GM21723 (cell line): ENCODE data around the gene UXS1.
"Not testable (repeated sequence)": the region's sequence is repeated elsewhere in the genome, so short reads cannot be mapped to it uniquely, and the experiment has no call there.

Source experiments
- ATAC-seq: cut with Tn5 transposase; IDR thresholded peaks from one replicate; pipeline ENCODE4 v1.9.1; 2021; ENCODE audit warnings: mild to moderate bottlenecking, moderate library complexity; ENCODE audit not compliant: unreplicated experiment

Gene UXS1

DNA sequence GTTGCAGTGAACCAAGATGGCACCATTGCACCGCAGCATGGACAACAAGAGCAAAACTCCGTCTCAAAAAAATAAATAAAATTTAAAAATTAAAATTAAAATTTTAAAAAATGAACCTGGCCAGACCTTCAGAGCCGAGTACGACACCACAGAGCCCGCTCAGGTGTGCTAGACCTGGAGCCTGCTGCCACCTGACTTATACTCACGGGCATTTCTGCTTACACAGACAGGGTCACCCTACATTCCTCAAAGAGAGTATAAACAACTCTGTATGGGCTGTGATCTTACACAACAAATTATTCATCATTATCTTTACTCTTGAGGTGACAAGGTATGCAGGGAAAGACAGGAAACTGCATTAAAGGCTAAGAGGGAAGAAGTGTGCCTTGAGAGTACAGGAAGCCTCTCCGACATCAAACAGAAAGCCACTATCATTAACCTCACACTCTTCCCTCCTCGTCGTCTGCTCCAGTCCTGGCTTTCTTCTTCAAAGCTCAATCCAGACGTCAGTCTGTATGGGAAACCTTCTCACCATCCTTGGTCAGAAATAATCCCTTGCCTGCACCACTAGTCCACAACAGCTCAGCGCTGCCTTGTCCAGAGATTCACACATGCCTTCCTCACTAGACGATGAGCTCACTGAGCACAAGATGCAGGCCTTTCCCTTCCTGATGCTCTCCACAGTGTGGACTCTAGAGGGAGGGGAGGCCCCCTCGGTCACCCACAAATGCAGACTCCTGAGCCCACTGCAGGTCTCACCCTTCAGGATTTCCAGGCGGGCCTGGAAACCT is 56.2 kb downstream of the UXS1 start:
- ATAC-seq: no peak

GRCh38 chr2:106131192-106131591 is 62.9 kb downstream of the UXS1 start:
- not testable (repeated sequence) for ATAC-seq

- ATAC-seq: no peak
Measured at GRCh38 chr2:106130251-106130998, 63.7 kb downstream of the UXS1 start.

GRCh38 chr2:106129592-106129991 is 64.5 kb downstream of the UXS1 start:
- no peak for ATAC-seq

GRCh38 chr2:106129150-106129549 is 65.0 kb downstream of the UXS1 start:
- ATAC-seq: no peak

DNA sequence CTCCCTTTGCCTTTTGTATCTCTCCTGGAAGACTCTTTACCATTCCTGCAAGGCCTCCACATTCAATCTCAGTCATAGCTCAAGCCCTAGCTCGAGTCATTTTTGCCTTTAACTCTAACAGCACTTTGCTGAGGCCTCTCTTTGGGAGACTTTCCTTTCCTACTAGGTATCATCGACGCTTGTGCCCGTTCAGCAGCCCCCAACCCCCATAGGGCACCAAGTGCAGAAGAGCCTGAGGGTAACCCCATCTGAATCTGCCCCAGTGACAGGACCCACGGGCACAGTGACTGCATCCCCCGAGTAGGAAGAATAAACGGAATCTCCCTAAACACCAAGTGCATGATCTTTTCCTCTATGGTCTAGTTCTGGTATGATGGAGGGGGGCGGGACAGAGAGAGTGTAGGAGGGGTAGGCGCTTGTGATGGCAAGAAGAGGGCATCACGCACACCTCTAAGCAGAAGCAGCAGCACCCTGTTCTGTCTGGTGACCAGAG is 66.3 kb downstream of the UXS1 start:
- no peak for ATAC-seq

DNA sequence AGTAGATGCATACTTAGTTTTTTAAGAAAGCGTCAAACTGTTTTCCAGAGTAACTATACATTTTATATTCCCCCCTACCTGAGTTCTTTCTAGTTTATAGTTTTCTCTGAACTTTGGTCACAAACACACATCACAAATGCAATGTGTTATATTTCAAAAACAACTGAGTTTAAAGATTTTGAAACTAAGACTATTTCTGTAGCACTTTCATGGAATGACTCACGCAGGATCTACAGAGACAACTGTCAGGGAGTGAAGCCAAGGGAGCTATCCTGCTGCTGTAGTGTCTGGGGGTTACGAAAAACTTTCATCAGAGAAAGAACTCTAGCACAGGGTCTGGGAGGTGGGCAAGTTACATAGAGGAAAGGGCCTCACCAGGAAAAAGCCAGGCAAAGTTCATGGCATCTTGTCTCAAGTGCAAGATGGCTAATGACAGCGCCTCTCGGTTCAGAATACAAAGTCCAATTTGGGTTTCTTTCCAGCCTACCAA is 66.8 kb downstream of the UXS1 start:
- ATAC-seq: no peak

DNA sequence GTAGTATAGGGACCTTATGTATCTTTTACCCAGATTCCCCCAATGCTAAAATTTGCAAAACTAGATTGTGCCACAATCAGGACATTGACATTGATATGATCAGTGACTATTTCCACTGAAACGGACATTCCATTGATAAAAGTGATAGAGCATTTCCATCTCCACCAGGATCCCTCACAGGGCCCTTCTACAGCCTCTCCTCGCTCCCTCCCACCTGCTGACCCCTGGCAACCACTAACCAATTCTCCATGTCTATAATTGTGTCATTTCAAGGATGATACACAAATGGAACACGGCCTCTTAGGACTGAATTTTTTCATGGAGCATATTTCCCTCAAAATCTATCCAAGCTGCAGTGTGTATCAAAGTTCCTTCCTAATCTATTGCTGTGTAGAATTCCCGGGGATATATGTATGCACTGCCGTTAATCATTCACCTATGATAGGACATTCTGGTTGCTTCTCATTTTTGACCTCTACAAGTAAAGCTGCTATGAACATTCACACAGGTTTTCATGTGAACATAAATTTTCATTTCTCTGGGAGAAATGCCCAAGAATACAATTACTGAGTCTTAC is 67.3 kb downstream of the UXS1 start:
- no peak for ATAC-seq

DNA sequence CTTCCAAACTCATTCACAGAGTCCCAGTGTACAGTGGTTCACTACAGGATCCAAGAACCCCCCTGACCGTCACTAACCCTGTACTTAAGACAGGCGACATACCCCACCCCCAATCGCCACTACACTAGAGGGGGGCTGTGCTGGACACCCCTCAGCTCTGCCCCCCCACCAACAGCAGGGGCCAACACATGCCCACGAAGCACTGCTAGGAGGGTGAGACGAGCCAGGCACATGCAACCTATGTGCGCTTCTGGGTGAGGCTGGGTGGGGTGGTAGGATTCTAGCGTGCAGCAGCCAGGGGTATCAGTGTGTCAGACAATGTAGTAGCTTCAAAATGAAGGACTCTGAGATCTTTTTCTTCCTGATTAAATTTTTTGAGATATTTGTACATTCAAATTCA is 67.8 kb downstream of the UXS1 start:
- no peak for ATAC-seq

DNA sequence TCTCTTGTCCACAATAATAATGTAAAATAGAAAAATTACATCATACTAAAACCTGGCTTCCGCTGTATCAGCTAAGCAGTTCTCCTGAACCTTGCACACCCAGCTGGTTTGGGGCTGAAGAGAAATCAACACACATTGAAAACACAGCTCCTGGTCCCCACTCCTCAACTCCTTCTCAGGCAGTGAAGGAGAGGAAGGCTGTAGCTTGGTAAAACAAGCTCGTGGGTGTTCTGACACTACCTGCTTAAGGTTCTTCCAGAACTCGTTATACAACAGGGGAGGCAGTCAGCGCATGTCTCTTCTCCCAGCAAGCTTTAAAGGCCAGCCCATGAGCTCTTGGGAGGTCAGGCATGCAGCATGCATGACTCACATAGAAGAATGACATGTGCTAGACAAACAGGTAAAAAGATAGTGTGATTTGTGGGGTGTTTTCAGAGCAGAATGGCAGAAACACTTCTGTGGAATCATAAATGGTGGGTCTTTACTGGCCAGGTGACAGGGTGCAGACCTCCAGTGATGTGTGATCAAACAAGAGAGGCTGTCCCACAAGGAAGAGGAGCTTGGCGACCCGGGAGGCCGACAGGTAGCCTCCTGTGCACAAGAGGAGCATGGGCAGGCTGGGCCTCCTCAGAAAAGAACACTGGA is 69.1 kb downstream of the UXS1 start:
- no peak for ATAC-seq

GRCh38 chr2:106124106-106124756 is 69.9 kb downstream of the UXS1 start:
- no peak for ATAC-seq

GRCh38 chr2:106122157-106122556 is 71.9 kb downstream of the UXS1 start:
- no peak for ATAC-seq

DNA sequence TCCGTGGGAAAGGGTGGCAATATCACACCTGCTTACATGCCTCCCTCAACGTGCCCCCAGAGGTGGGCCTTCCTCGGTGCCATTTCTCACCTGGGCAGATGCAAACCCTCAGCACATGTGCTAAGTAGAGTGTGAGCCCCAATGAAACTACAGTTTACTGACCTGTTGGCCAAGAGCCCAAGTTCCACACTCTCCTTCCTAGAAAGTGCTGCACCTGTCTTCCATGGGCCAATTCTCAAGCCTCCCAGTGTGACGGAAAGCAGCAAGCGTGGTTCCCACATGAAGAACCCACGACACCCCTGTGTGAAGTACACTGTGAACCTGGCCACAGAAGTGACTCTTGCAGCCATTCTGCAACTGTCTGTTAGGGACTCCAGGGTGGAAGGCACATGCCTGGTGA is 73.7 kb downstream of the UXS1 start:
- ATAC-seq: no peak

GRCh38 chr2:106119074-106119473 is 75.0 kb downstream of the UXS1 start:
- ATAC-seq: no peak

DNA sequence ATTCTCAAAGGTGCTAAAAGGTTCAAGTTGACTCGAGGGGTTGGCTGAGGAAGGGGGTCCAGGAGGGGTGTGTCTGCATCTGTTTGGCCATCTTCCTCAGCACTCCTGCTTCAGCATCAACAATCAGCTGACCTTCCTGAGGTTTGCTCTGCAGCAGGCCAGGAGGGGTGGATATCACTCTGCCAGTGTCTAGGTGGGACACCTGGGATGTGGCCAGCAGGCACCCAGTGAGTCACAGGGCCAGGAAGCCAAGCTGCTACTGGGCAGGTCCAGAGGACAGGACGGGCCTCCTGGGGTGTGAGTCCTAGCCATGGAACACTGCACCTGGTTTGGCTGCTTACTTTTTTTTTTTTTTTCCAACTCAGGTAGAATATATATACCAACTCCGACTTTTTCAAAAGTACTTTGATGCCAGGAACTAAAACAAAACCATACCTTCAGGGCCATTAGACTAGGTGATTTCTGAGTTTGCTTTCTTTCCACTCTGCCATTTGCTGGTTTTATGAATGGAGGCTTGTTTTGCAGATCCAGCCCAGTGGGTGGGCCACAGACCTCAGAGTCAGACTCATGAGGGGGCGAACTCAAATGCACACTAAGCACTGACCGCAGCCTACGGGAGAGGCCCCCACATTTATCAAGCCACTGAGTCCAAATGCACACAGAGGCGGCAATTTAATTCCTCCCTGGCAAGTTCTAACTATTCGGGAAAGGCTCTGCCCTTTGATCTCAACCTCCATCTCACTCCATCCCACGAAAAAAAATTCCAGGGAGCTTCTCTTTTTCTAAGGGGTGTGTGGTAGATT is 76.0 kb downstream of the UXS1 start:
- no peak for ATAC-seq

GRCh38 chr2:106117347-106117746 is 76.8 kb downstream of the UXS1 start:
- ATAC-seq: no peak

DNA sequence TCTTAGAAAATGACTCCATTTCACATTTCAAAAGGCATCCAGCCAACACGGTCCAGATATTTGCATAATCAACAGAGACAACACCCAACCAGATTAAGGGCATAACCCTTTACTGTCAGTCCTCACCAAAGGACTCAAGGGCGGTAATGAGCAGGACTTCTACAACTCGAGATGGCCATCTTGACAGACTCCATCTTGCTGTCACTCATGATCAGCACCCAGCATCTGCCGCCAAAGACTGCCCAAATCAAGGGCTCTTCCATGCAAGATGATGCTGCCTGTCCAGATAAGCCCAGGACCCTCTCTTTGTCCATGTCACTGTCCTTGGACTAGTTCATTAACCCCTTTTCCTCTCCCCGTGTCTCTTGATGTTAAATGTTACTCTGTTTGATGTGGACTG is 77.9 kb downstream of the UXS1 start:
- ATAC-seq: no peak

GRCh38 chr2:106115665-106116064 is 78.4 kb downstream of the UXS1 start:
- ATAC-seq: no peak

DNA sequence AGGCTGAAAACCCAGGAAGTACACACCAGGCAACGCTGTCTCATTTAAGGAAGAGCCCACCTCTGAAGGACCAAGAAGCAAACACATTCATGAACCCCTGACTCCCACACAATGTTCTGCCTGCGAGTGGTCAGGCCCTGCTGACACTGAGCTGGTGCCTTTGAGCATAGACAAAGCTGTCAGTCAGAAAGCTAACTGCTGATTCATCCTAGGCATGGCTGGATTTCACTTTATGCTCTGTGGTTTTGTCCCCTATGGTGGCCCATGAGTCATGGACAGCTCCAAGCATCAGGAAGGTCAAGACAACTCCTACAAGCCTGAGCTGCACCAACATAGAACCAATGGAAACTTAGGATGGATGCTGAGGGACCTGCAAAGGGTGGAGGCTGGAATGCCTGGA is 78.9 kb downstream of the UXS1 start:
- no peak for ATAC-seq

DNA sequence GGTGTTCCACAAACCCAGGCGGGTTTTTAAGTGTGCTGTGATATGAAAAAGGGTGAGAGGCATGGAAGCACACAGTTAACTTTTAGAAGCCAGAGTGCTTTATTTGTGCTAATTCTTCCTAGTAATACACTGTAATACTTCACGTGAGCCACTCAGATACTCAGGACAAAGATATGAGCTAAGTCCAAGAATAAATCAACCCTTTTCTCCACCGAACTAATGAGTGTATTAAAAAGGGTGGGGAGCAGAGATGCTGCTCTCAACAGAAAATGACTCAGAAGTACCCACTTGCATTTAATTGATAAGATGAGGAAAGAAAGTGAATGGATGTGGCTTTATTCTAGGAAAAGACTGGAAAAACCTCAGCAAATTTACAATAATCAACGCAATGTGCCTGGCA is 79.9 kb downstream of the UXS1 start:
- ATAC-seq: no peak
